GM19467 (cell line): ENCODE data around the gene ADAMTS19.
"Not testable (repeated sequence)": the region's sequence is repeated elsewhere in the genome, so short reads cannot be mapped to it uniquely, and the experiment has no call there.

ENCODE experiments used
- ATAC-seq: cut with Tn5 transposase; IDR thresholded peaks from one replicate; pipeline ENCODE4 v1.9.1; 2021; ENCODE audit warnings: mild to moderate bottlenecking, moderate library complexity; ENCODE audit not compliant: unreplicated experiment

The ADAMTS19 gene, protein sequence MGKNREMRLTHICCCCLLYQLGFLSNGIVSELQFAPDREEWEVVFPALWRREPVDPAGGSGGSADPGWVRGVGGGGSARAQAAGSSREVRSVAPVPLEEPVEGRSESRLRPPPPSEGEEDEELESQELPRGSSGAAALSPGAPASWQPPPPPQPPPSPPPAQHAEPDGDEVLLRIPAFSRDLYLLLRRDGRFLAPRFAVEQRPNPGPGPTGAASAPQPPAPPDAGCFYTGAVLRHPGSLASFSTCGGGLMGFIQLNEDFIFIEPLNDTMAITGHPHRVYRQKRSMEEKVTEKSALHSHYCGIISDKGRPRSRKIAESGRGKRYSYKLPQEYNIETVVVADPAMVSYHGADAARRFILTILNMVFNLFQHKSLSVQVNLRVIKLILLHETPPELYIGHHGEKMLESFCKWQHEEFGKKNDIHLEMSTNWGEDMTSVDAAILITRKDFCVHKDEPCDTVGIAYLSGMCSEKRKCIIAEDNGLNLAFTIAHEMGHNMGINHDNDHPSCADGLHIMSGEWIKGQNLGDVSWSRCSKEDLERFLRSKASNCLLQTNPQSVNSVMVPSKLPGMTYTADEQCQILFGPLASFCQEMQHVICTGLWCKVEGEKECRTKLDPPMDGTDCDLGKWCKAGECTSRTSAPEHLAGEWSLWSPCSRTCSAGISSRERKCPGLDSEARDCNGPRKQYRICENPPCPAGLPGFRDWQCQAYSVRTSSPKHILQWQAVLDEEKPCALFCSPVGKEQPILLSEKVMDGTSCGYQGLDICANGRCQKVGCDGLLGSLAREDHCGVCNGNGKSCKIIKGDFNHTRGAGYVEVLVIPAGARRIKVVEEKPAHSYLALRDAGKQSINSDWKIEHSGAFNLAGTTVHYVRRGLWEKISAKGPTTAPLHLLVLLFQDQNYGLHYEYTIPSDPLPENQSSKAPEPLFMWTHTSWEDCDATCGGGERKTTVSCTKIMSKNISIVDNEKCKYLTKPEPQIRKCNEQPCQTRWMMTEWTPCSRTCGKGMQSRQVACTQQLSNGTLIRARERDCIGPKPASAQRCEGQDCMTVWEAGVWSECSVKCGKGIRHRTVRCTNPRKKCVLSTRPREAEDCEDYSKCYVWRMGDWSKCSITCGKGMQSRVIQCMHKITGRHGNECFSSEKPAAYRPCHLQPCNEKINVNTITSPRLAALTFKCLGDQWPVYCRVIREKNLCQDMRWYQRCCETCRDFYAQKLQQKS

DNA sequence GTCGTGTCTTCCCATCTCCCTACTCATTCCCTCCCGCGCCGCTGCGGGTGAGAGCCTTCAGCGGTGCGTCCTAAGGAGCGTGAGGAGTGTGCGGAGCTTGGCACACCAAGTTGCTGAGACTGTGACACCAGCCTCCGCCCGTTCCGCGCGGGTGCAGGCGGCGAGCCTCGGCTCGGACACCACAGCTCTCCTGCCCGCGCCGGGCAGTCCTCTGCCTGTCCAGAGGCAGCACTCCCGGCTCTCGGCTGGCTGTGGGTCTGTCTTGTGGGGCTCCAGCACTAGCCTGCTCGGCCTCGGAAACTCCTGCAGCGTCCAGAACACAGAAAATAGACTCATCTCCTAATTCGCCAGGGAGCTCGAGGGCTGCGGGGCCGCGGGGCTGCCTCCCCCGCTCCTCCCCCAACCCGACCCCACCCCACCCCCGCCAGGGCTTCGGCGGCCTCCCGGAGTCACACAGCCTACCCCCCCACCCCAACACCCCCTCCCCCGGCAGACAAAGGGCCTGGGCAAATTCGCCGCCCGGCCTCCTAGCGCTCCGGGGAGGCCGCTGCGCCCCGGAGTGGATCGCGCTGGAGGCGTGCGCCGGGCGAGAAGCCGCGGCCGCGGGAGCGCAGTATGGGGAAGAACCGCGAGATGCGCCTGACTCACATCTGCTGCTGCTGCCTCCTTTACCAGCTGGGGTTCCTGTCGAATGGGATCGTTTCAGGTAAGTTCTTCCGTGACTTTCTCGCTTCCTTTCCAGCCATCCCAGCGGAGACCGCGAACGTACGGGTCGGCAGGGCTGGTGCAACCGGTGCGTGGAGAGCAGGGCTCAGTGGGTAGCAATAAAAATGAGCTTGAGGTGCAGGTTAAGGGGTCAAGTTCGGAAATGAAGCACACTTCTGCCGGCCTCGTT lies at the start of gene ADAMTS19:
Gene ADAMTS19, plus strand, starts transcription at position 522 of the 895 bp plus-strand sequence. Its CDS starts 94 bp downstream, at position 616.
- ATAC-seq, result no peak

DNA sequence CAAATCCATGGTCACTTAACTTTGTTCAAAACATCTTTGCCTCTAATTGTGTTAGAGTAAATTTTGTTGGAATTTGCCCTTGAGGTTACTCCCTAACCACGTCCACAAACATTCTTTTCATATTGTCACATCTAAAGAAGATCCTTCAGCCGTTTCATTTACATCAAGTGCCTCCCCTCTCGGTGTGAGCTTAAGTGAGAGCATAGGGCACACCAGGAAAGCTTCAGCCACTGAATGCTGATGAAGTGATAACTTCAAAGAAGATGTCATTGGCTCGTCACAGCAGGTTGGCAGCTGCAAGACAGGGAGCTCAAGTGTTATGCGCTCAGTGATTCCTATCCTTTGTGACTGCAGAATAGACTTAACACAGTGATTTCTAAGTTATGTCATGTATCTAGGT lies 49.6 kb upstream of the ADAMTS19 start:
- ATAC-seq, result no peak

DNA sequence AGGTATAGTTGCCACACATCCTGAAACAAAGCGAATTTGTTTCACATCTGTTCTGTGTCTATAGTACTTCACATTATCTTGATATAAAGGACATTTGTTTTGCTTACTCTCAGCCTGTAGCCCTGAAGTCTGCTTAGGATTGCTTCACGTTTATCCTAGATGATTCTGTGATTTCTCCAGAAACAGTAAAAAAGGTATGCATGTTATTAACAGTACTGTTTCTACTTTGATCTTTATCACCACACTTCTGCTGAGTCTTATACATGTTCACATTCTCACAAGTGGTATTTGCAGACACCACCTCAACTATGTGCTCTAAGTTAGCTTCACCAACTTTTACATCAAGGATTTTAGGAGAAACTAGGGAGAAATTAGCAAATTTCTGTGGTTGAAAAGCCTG lies 47.4 kb upstream of the ADAMTS19 start:
- ATAC-seq, result no peak

DNA sequence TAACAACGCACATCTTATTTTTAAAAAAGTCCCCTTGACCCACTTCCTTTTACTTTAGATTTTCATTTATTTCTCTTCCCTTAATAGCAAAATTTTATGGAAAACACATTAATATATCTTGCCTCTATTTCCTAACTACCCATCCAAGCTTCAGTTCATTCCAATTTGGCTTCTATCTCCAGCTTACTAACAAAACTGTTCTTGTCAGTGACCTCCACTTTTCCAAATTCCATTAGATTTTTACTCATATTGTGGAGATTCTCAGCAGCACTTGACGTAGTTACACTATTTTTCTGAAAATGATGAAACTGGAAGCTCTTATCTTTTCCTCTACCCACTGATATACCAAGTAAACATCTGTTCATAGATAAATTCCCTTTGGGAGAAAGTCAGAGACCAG lies 46.5 kb upstream of the ADAMTS19 start:
- no peak for ATAC-seq

DNA sequence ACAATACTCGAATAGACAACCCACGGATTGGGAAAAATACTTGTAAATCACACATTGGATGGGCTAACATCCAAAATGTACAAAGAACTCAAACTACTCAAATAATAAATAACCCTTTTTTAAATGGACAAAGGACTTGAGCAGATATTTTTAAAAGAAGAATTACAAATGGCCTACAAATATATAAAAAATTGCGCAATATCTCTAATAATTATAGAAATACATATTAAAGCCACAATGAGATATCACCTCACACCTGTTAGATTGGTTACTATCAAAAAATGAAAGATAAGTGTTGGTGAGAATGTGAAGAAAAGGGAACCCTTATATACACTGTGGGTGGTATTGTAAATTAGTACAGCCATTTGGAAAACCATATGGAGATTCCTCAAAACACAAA lies 40.8 kb upstream of the ADAMTS19 start:
- no peak for ATAC-seq

DNA sequence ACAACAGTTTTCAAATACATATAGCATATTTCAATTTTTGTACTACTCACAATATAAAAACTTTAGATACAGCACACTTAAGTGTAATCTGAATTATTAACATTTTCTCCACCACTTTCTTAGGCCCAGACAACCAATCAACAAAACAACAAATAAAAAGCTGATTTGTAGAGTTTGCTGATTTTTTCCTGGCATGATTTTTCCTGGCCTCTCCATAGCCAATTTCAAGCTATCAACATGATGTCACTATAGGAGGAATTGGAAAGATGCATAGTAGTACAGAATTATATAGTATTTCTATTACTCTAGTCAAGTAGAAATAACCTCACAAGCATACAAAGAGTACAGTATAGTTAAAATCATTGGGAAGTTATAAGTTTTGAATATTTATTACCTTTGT lies 35.1 kb upstream of the ADAMTS19 start:
- no peak for ATAC-seq

DNA sequence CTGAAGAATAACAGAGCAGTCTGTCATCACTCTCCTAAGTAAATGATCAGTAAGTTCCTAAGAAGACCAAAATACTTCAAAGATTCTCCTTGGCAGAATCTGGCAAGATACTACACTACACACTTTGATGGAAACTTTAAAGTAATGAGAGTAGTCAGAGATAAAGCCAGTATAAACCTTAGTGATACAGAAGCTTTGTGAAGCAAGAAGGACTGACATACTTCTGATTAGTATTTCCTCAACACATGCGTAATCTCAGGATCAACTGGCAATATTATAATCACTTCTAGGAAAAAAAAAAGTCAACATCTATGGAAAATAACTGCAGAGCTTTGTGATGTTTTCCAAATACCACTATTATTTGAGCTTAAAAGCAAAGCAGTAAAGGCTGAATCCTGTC lies 34.0 kb upstream of the ADAMTS19 start:
- no peak for ATAC-seq

DNA sequence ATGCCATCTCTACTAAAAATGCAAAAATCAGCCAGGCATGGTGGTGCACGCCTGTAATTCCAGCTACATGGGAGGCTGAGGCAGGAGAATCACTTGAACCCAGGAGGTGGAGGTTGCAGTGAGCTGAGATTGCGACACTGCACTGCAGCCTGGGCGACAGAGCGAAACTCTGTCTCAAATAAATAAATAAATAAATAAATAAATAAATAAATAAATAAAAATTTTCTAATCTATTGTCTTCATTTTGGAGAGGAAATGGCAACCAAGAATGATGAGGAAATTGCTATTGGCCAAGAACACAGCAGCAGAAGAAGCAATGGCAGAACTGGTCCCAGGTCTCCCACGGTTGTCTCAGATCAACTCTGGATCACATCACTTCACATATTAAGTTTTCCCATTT lies 31.5 kb upstream of the ADAMTS19 start:
- not testable (repeated sequence) for ATAC-seq

DNA sequence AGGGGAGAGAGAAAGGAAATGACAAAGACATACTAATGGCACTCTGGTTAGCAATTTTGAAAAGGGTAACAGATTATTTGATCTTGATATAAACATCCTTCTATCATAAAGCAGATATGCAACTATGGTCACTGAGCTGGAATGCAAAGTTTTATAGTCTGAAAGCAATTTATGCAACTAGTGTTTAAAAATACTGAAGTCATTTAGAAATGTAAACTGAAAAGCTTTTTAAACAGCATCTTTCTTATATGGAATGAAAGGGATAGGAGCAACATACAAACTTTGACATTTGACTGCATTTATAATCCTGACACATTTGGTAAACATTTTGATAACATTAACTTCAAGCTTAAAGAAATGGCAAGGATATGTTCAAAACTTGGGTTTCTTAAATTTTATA lies 28.7 kb upstream of the ADAMTS19 start:
- no peak for ATAC-seq

DNA sequence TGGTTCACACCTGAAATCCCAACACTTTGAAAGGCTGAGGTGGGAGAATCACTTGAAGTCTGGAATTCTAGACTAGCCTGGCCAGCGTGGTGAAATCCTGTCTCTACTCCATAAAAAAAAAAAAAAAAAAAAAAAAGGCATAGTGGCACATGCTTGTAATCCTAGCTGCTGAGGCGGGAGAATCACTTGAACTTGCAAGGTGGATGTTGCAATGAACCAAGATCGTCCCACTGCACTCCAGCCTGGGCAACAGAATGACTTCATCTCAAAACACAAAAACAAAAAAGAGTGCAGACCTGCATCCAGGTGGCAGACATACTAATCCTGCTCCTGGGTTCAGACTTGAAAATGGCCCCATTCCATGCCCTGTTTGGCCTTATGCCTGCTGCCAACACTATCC lies 21.8 kb upstream of the ADAMTS19 start:
- ATAC-seq, result no peak

DNA sequence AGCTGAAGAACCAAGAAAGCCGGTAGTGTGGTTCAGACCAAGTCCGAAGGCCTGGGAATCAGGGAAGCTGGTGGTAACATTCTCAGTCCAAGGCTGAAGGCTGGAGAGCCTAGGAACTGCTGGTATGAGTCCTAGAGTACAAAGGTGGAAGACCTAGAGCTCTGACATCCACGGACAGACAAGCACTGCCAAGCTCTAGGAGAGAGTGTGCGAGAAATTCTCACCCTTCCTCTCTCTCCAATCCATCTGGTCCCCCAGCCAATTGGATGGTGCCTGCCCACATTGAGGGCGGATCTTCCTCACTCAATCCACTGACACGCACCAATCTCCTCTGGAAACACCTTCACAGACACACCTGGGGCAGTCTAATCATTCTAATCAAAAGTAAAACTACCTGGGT lies 19.7 kb upstream of the ADAMTS19 start:
- no peak for ATAC-seq

DNA sequence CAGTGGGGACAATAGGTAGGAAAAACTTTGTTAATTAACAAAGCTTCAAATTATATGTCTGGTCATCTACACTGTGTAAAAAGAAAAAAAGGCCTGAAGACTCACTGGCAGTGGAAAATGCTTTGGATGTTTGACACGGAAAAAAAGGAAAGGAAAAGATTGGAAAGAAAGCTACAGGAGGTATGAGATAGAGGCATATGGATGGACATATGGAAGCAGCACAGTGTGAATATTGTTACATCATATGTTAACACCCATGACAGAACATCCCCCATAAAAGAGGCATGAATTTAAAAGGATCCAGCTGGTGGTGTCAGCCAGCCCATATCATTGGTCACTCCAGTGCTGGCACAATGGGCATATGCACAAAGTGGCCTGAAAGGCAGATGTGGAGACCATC lies 19.0 kb upstream of the ADAMTS19 start:
- ATAC-seq, result no peak

DNA sequence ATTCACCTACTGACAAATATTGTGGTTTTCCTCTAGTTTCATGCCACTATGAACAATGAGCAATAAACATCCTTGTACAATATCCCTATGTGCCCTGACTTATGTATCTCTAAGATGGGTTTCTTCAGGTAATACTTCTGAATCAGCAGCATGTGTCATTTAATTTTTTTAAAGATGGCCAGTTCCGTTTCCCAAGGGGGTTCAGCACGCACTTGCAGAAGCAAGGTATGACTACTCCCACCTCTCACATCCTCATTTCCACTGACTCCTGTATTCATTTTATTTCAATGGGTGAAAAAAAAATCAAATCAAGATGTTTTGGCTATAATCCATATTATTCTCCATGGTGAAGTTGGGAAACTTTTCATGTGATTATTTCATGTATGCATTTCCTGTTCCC lies 14.7 kb upstream of the ADAMTS19 start:
- no peak for ATAC-seq

DNA sequence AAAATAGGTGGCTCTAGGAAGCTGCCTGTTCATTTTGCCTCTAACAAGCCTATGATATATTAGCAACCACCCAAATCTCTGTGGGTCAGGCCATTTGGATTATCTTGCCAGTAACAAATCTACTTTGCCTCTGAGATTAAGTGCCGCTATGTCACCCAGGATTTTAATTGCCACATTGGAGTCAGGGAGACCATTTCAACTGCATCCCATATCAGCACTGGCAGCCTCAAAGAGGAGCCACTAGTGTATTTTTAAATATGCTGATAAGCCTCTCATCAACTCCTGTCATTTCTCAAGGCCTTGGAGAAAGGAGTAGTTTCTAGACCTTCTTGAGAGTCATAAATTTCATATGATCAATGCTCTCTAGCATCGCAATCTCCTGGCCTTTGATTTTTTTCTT lies 12.1 kb upstream of the ADAMTS19 start:
- ATAC-seq, result no peak

DNA sequence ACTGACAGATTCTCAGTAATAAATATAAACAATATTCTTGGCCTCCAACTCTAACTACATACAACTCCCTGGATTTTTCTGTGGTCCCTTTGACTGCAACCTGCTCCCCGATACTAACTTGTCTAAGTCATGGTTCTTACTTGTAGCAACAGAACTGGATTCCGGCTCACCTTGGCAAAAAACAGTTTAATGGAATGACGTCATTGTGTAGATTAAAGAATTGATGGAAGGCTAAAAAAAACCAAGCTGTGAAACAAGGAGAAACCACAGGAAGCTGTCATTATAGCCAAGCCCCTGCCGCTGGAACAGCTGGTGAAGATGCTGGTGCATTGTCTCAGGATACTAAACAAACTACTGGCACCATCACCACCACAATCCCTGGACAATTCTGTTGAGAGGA lies 11.4 kb upstream of the ADAMTS19 start:
- ATAC-seq, result no peak

DNA sequence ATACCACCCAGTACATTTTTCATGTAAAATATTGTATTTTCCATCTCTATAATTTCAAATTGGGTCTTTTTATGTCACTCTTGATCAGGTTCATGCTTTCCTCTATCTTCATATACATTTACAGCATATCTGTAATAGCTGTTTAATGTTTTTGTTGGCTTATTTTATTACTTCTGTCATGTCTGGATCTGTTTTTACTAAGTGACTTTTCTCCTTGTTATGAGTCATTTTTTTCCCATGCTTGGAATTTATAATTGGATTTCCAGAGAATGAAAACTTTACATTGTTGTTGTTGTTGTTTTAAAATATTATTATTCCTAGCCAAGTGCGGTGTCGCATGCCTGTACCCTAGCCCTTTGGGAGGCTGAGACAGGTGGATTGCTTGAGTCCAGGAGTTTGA lies 5.6 kb upstream of the ADAMTS19 start:
- no peak for ATAC-seq

DNA sequence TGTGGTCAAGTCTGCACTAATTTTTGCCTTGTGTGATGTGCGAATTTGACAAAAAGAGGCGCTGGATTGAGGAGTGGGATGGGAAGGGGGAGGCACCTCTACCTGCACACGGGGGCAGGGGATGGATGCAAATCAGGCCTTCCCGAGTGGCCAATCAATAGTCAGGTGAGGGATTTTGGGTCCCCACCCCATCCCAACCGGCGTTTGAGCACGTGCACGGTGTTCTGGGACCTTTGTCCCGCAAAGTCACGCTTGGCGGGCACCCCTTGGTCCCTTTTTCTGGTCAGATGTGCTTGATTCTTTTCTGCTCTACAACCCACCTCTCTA lies 685 bp upstream of the ADAMTS19 start:
- no peak for ATAC-seq

DNA sequence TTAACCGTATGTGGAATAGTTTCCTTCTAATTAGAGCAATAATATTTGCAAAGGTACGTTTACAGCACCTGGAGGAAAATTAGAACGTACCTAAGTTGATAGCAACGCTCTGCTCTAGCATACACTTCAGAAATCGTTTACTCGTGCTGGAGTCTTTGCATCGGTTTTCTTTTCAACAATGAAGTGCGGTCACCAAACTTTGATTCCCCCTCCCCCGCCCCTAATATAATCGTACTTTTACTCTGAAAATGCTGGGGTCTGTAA lies 506 bp downstream of the ADAMTS19 start:
- ATAC-seq, result no peak

DNA sequence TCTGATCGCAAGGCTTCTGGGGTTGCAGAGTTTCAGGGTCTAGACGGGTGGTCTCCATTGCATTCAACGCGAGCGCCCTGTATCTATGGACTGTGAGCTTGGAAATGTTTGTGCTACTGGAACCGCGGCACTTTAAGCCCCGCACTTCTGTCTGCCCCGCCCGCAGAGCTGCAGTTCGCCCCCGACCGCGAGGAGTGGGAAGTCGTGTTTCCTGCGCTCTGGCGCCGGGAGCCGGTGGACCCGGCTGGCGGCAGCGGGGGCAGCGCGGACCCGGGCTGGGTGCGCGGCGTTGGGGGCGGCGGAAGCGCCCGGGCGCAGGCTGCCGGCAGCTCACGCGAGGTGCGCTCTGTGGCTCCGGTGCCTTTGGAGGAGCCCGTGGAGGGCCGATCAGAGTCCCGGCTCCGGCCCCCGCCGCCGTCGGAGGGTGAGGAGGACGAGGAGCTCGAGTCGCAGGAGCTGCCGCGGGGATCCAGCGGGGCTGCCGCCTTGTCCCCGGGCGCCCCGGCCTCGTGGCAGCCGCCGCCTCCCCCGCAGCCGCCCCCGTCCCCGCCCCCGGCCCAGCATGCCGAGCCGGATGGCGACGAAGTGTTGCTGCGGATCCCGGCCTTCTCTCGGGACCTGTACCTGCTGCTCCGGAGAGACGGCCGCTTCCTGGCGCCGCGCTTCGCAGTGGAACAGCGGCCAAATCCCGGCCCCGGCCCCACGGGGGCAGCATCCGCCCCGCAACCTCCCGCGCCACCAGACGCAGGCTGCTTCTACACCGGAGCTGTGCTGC lies 1.0 kb downstream of the ADAMTS19 start:
- ATAC-seq, result no peak

DNA sequence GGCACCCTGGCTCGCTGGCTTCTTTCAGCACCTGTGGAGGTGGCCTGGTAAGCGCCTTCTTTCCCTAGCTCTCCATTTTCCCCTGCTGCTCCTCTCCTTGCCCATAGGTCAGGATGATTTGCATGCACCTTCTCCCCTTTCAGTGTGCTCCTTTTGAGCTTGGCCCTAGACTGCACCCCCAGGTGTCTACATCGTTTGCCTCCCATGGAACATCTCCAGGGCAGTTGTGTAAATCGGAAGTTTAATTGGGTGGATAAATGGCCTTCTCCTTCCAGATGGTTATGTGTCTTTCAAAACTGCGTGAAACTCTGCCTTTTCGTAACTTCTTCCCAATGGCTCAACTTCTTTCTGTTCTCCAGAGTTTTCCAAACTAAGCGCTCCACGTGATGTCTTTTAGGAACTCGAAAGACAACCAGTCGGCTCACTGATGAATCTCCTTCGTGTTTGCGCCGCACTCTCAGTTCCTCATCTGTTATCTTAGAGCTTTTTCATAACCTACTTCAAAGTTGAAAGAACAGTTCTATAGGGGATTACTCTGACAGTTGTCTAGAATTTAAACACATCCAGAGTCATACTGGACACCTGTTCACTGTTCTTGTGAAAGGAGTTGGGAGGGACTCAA lies 1.7 kb downstream of the ADAMTS19 start:
- no peak for ATAC-seq
